Astrocyte (in vitro differentiated cells and primary cell): ENCODE results near the gene TTLL5. TPM values are rescaled to one million over a fixed set of nuclear protein-coding genes. Genes with fewer than 3 reads are reported as not detected.

ENCODE experiments used
- DNase-seq: peaks from one replicate; pipeline ENCODE4 v3.0.0-alpha.2; 2010; ENCODE audit warnings: low read depth
- FAIRE-seq: peaks from 2 replicates; lab custom pipeline; 2011; peaks lifted over from hg19 to GRCh38; lab: Jason Lieb, UNC
- H2AFZ ChIP-seq: 2 replicates; pipeline ENCODE4 v1.6.0; 2012; ENCODE audit warnings: low read depth, low read length, inconsistent platforms
- H3K27ac ChIP-seq: 2 replicates; pipeline ENCODE4 v1.5.1; 2011; ENCODE audit warnings: low read depth, low read length, inconsistent platforms
- H3K27me3 ChIP-seq: 2 replicates; pipeline ENCODE4 v1.6.0; 2011; ENCODE audit warnings: low read length, inconsistent platforms; ENCODE audit not compliant: insufficient read depth
- H3K36me3 ChIP-seq: 2 replicates; pipeline ENCODE4 v1.5.1; 2011; ENCODE audit warnings: low read length, inconsistent platforms; ENCODE audit not compliant: insufficient read depth
- H3K4me1 ChIP-seq: 2 replicates; pipeline ENCODE4 v1.5.1; 2011; ENCODE audit warnings: low read length, inconsistent platforms; ENCODE audit not compliant: insufficient read depth
- H3K4me2 ChIP-seq: 2 replicates; pipeline ENCODE4 v1.6.0; 2012; ENCODE audit warnings: low read length, inconsistent platforms
- H3K4me3 ChIP-seq: 2 replicates; pipeline ENCODE4 v1.5.1; 2011; ENCODE audit warnings: low read depth, mild to moderate bottlenecking, low read length, inconsistent platforms; ENCODE audit not compliant: insufficient read depth
- H3K79me2 ChIP-seq: 2 replicates; pipeline ENCODE4 v1.6.0; 2012; ENCODE audit warnings: mild to moderate bottlenecking, low read length, inconsistent platforms; ENCODE audit not compliant: insufficient read depth
- H3K9ac ChIP-seq: 2 replicates; pipeline ENCODE4 v1.6.0; 2012; ENCODE audit warnings: mild to moderate bottlenecking, low read length, inconsistent platforms
- H3K9me3 ChIP-seq: 2 replicates; pipeline ENCODE4 v1.5.1; 2012; ENCODE audit warnings: low read depth, mild to moderate bottlenecking, low read length, inconsistent platforms; ENCODE audit not compliant: insufficient read depth
- H4K20me1 ChIP-seq: 2 replicates; pipeline ENCODE4 v1.6.0; 2012; ENCODE audit warnings: low read length, inconsistent platforms; ENCODE audit not compliant: insufficient read depth
- H3K27ac Mint-ChIP-seq: one replicate; pipeline ENCODE4 v1.8.0; 2021; ENCODE audit warnings: mild to moderate bottlenecking, mixed read lengths; ENCODE audit not compliant: unreplicated experiment
- H3K27me3 Mint-ChIP-seq: one replicate; pipeline ENCODE4 v1.8.0; 2021; ENCODE audit warnings: low read depth, mixed read lengths; ENCODE audit not compliant: unreplicated experiment
- H3K36me3 Mint-ChIP-seq: one replicate; pipeline ENCODE4 v1.8.0; 2021; ENCODE audit warnings: low read depth, mixed read lengths; ENCODE audit not compliant: unreplicated experiment
- H3K4me1 Mint-ChIP-seq: one replicate; pipeline ENCODE4 v1.8.0; 2021; ENCODE audit warnings: low read depth, mixed read lengths; ENCODE audit not compliant: unreplicated experiment
- H3K4me3 Mint-ChIP-seq: one replicate; pipeline ENCODE4 v1.8.0; 2021; ENCODE audit warnings: mild to moderate bottlenecking, moderate library complexity, mixed read lengths; ENCODE audit not compliant: unreplicated experiment
- H3K9me3 Mint-ChIP-seq: one replicate; pipeline ENCODE4 v1.8.0; 2021; ENCODE audit warnings: mild to moderate bottlenecking, mixed read lengths; ENCODE audit not compliant: unreplicated experiment
- EZH2 ChIP-seq: IDR thresholded peaks from 2 replicates; pipeline ENCODE4 v1.6.1; 2012; ENCODE audit warnings: mild to moderate bottlenecking, low read length, inconsistent platforms; ENCODE audit not compliant: insufficient read depth
- total RNA-seq: library from RNA; stranded (reverse); gene quantifications from 2 replicates; pipeline ENCODE4 v1.2.1, GENCODE V29; 2021
- TF ChIP-seq, protein P1 (sequence below): IDR thresholded peaks from 2 replicates; pipeline ENCODE4 v1.5.1; 2011; ENCODE audit warnings: low read depth, mild to moderate bottlenecking, inconsistent platforms, low read length, moderate library complexity; ENCODE audit not compliant: insufficient read depth

The TTLL5 gene
- total RNA-seq, 1 donor from 2014 or later = 24.0 TPM

GRCh38 chr14:75662966-75663365 is 1.9 kb downstream of the TTLL5 start:
- H3K36me3 ChIP-seq = peaks cover 5% of the 10 kb centered on the region
- H3K4me3 ChIP-seq = no peak overlapping the region
- FAIRE-seq (no peak), DNase-seq (no peak)
- H3K9ac ChIP-seq = no peak overlapping the region
- peak overlapping the region; percentile 41 for H3K4me2 ChIP-seq
- peaks cover 2% of the 10 kb centered on the region for H3K36me3 Mint-ChIP-seq
- TF ChIP-seq, protein P1, sequence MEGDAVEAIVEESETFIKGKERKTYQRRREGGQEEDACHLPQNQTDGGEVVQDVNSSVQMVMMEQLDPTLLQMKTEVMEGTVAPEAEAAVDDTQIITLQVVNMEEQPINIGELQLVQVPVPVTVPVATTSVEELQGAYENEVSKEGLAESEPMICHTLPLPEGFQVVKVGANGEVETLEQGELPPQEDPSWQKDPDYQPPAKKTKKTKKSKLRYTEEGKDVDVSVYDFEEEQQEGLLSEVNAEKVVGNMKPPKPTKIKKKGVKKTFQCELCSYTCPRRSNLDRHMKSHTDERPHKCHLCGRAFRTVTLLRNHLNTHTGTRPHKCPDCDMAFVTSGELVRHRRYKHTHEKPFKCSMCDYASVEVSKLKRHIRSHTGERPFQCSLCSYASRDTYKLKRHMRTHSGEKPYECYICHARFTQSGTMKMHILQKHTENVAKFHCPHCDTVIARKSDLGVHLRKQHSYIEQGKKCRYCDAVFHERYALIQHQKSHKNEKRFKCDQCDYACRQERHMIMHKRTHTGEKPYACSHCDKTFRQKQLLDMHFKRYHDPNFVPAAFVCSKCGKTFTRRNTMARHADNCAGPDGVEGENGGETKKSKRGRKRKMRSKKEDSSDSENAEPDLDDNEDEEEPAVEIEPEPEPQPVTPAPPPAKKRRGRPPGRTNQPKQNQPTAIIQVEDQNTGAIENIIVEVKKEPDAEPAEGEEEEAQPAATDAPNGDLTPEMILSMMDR = no peak
- no peak overlapping the region for H2AFZ ChIP-seq
- no peaks in the 10 kb centered on the region for H4K20me1 ChIP-seq
- no peaks in the 10 kb centered on the region for H3K27me3 ChIP-seq
- H3K27ac Mint-ChIP-seq = no peak overlapping the region
- no peaks in the 10 kb centered on the region for H3K4me1 ChIP-seq
- peak overlapping the region; percentile 73 for H3K4me3 Mint-ChIP-seq
- peaks cover 14% of the 10 kb centered on the region for H3K4me1 Mint-ChIP-seq
- no peaks in the 10 kb centered on the region for H3K9me3 Mint-ChIP-seq
- peaks cover 36% of the 10 kb centered on the region for H3K79me2 ChIP-seq
- H3K27ac ChIP-seq = no peak overlapping the region
- H3K27me3 Mint-ChIP-seq = no peaks in the 10 kb centered on the region
- H3K9me3 ChIP-seq = no peaks in the 10 kb centered on the region

GRCh38 chr14:75667099-75667765 is 6.2 kb downstream of the TTLL5 start:
- peaks cover 11% of the 10 kb centered on the region for H3K79me2 ChIP-seq
- Mint-ChIP-seq H3K27ac (no peak overlapping the region), H3K9me3 (no peaks in the 10 kb centered on the region), H3K4me1 (peaks cover 6% of the 10 kb centered on the region), H3K36me3 (peaks cover 3% of the 10 kb centered on the region), H3K4me3 (no peak overlapping the region), H3K27me3 (no peaks in the 10 kb centered on the region)
- no peaks in the 10 kb centered on the region for H4K20me1 ChIP-seq
- peaks cover 15% of the 10 kb centered on the region for H3K36me3 ChIP-seq
- H3K9me3 ChIP-seq = no peaks in the 10 kb centered on the region
- no peak overlapping the region for H2AFZ ChIP-seq
- no peak for TF ChIP-seq EZH2
- TF ChIP-seq, protein P1 = no peak
- no peak for FAIRE-seq
- H3K9ac ChIP-seq = no peak overlapping the region
- no peak overlapping the region for H3K27ac ChIP-seq
- no peaks in the 10 kb centered on the region for H3K4me1 ChIP-seq
- H3K4me3 ChIP-seq = no peak overlapping the region
- no peak overlapping the region for H3K4me2 ChIP-seq
- no peak for DNase-seq
- no peaks in the 10 kb centered on the region for H3K27me3 ChIP-seq

GRCh38 chr14:75672605-75673192 is 11.7 kb downstream of the TTLL5 start:
- no peak overlapping the region for H3K4me3 Mint-ChIP-seq
- H3K36me3 ChIP-seq = peaks cover 10% of the 10 kb centered on the region
- H3K27me3 ChIP-seq = no peaks in the 10 kb centered on the region
- no peak overlapping the region for H3K9ac ChIP-seq
- peaks cover 13% of the 10 kb centered on the region for H3K79me2 ChIP-seq
- H4K20me1 ChIP-seq = peaks cover 7% of the 10 kb centered on the region
- H3K4me3 ChIP-seq = no peak overlapping the region
- no peaks in the 10 kb centered on the region for H3K9me3 Mint-ChIP-seq
- DNase-seq (no peak), FAIRE-seq (no peak)
- H3K9me3 ChIP-seq = no peaks in the 10 kb centered on the region
- peaks cover 8% of the 10 kb centered on the region for H3K36me3 Mint-ChIP-seq
- no peaks in the 10 kb centered on the region for H3K4me1 ChIP-seq
- TF ChIP-seq, protein P1 = no peak
- no peak for TF ChIP-seq EZH2
- no peak overlapping the region for H3K4me2 ChIP-seq
- H3K27ac ChIP-seq = no peak overlapping the region
- no peaks in the 10 kb centered on the region for H3K27me3 Mint-ChIP-seq
- H3K27ac Mint-ChIP-seq = no peak overlapping the region
- no peak overlapping the region for H2AFZ ChIP-seq
- H3K4me1 Mint-ChIP-seq = peaks cover 6% of the 10 kb centered on the region
